SK-N-DZ (cell line): Measurements from ENCODE around the gene INPP4A.

ENCODE experiments used
- DNase-seq: peaks from one replicate; pipeline ENCODE4 v3.0.0-alpha.2; 2015; ENCODE audit warnings: low spot score

INPP4A gene

DNA sequence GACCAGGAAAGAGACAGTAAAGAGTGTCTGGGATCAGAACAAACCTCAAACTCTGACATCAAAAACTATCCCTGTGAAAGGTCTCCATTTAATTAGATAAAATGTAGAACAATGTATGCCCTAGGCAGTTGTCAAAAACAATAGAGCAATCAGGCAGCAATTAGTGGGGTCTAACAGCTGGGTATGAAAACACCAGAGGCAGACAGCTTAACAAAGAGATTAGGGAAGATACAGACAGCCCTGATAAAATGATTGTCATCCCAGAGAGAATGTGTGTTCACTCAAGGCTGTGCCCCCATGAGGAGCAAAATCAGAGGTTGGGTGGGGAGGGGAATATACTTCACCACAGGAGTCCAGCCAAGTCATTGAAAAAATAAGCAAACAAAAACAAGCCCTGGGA, 50.0 kb downstream of the INPP4A start:
- no peak for DNase-seq

DNA sequence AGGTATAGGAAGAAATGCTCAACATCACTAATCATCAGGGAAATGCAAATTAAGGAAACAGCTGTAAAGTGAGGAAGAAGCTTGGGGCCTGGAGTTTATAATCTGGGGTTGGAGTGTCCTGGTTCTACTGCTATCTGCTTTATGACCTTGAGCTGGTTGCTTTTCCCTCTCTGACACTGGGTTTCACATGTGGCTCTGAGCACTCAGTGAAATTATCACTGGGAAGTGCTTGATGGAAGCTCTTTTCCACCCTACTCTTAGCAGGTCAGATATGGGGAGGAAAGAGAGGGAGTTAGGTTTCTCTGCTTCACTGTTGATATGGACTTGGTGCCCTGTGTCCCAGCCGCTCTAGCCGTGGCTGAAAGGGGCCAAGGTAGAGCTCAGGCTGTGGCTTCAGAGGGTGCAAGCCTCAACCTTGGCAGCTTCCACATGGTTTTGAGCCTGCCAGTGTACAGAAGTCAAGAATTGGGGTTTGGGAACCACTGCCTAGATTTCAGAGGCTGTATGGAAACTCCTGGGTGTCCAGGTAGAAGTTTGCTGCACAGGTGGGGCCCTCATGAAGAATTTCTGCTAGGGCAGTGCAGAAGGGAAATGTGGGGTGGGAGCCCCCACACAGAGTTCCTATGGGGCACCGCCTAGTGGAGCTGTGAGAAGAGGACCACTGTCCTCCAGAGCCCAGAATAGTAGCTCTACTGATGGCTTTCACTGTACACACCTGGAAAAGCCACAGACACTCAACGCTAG, 52.3 kb downstream of the INPP4A start:
- no peak for DNase-seq

GRCh38 chr2:98498703-98499440, 54.2 kb downstream of the INPP4A start:
- DNase-seq = no peak

GRCh38 chr2:98500561-98500960, 55.9 kb downstream of the INPP4A start:
- no peak for DNase-seq

DNA sequence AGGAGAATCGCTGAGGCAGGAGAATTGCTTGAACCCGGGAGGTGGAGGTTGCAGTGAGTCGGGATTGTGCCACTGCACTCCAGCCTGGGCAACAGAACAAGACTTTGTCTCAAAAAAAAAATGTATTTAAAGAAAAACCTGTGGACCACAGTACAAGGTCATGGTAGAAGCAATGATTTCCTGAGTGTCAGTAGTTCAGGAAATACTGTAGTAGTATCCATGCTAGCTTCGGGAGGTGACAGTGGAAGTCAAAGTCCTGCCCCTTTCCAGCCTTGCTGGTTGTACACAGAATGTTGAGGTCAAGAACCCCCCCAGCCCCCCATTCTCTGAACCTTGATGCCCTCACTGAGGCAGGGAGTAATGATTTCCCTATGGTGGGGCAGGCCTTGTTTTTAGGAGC, 56.6 kb downstream of the INPP4A start:
- DNase-seq = no peak

DNA sequence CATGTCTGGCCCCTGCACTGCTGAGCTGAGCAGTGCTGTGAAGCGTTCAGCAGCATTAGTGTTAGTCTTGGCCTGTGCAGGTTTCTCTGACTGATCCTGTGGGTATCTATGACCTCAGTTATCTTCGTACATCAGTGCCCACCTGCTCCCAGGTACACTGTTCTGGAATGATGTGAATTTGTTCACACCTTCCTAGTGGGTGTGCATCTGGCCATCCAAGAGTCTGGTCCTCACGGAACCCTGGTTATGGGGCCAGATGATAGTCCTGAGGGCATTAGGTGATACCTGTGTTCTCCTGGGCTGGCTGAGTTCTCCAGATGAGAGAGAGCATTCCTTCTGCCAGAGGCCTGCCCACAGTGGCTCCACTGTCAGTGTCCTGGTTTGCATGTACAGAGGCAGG, 57.2 kb downstream of the INPP4A start:
- DNase-seq = no peak

DNA sequence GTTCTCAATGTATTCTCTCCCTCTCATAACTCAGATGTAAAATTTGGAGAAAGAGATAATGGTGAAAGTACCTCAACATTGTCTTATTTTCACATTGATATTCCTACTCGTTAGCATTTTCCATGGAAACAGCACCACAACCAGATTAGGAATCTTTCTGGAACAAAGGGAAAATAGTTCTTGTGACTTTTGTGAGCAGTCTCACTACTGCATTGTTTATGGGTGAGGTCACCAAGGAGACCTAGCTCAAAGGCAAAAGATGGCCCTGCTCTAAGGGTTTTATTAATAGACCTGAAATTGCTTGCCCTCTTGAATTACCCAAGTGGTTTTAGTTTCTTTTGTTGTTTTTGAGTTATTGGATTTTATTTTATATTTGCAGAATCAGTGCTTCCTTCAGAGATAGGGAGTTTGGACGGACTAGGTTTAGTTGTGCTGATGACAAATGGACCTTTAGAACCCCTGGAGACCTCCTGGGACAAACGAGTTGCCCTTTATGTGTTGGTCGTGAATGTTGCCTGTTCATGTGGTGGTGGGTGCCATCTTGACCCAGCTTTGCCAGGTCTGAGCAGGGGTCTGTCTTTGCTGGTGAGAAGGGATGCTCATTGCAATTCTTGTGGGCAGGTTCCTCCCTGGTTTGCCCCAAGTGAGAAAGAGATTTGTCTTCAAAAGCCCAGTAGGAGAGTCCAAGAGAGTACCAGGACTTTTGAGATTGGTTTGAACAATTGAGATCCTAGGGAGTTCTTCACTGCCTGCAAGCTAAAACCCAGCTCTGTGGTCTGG, 58.1 kb downstream of the INPP4A start:
- DNase-seq = no peak

GRCh38 chr2:98503481-98504105, 58.9 kb downstream of the INPP4A start:
- DNase-seq = no peak

DNA sequence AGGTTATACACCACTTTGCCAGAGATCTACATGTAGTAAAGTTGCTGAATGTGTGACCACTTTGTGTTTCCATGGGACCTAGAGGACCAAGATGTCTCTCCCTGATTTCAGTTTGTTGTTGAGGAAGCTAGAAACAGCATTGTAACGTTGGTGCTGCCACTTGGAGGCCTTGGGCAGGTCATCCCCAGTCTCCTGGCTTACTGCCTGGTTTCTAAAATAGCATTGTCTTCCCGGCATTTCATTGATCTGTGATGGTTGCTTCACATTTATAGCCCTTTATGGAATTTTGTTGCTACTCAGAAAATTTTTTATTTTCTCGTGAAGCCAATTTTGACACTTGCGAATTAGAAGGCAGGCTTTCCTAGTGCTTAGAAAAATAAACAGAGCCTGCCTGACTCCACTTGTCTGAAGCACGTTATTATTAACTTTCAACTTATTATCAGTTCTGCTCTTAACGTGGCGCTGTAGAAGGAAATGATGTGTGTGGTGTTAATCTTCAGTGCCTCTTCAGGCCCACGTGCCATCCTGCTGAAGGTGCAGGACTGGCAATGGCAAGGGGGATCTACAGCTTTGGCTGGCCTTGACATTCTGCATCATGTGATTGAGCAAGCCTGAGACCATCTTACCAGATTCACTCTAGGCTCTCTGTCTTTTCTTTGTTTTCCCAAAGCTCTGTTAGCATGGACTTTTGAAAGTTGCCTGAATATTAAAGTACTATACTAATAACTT, 59.9 kb downstream of the INPP4A start:
- DNase-seq = no peak

DNA sequence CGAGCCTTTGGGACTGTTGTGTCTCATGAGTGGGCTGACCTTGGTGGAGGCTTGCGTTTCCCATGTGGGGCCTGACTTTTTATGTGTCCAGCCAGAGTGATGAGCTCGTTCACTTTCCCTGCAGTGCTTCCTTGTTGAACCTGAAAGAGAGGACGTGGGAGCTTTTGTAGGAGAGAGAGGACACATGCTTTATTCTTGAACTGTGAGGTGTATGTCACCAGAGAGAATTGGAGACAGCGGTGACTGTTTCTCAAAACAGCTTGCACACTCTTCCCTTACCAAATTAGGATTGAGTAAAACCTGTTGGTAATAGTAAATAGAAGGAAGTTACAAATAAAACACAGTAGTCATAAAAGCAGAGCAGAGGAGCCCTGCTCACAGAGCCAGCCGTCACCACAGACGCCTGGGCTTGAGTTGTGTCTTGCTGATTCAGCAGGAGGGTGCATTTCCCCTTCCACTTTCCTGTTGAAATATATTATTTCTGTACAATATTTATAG, 60.7 kb downstream of the INPP4A start:
- no peak for DNase-seq

- no peak for DNase-seq
These were observed 61.5 kb downstream of the INPP4A start for GRCh38 chr2:98505971-98506664.

- DNase-seq = no peak
These were observed 62.2 kb downstream of the INPP4A start for GRCh38 chr2:98506881-98507280.

GRCh38 chr2:98507461-98507860, 62.8 kb downstream of the INPP4A start:
- DNase-seq = no peak

GRCh38 chr2:98507891-98508708, 63.4 kb downstream of the INPP4A start:
- DNase-seq = no peak

GRCh38 chr2:98508709-98509066, 64.0 kb downstream of the INPP4A start:
- peak; percentile 28 for DNase-seq

- DNase-seq = no peak
These were observed 65.1 kb downstream of the INPP4A start for GRCh38 chr2:98509542-98510321.

DNA sequence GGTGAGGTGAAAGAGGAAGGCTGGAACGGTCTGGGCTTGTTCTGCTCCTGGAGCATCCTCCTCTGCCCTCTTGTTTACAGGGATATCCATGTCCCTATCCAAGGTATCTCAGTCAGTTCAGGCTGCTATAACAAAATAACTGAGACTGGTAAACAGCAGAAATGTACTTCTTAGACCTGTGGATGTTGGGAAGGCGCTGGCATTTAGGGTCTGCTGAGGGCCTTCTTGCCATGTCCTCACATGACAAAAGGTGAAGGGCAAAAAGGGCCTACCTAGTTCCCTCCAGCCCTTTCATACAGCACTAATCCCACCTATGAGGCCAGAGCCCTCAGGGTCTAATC, 65.6 kb downstream of the INPP4A start:
- no peak for DNase-seq

GRCh38 chr2:98511981-98512380, 67.3 kb downstream of the INPP4A start:
- no peak for DNase-seq

DNA sequence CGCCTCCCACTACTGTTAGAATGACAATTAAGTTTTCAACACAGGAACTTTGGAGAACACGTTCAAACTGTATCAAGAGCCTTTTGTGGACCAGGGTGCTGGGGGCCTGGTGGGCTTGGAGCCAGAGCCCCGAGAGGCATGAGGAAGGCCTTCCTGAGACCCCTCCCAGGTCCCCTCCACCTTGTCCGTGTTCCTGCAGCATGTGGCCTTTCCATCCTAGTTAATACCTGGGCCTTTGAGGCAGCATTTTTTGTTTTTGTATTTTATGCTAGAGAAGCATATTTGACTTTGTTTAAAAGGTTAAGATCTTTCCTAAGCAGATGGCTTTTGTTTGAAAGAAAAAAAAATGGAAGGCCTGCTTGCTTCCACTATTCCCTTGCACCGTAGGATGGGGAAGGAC, 68.0 kb downstream of the INPP4A start:
- no peak for DNase-seq
